ENCODE results near the gene UTF1. TPM values are rescaled to one million over a fixed set of nuclear protein-coding genes. Genes with fewer than 3 reads are reported as not detected.

The UTF1 gene
- total RNA-seq, 3 donors from 2014 or later: not detected

GRCh38 chr10:133273534-133274143 is 43.6 kb downstream of the UTF1 start:
- no peaks in the 10 kb centered on the region for H3K9me3 ChIP-seq
- H3K4me1 ChIP-seq (ENCODE audit: low read depth): peaks cover 8% of the 10 kb centered on the region

DNA sequence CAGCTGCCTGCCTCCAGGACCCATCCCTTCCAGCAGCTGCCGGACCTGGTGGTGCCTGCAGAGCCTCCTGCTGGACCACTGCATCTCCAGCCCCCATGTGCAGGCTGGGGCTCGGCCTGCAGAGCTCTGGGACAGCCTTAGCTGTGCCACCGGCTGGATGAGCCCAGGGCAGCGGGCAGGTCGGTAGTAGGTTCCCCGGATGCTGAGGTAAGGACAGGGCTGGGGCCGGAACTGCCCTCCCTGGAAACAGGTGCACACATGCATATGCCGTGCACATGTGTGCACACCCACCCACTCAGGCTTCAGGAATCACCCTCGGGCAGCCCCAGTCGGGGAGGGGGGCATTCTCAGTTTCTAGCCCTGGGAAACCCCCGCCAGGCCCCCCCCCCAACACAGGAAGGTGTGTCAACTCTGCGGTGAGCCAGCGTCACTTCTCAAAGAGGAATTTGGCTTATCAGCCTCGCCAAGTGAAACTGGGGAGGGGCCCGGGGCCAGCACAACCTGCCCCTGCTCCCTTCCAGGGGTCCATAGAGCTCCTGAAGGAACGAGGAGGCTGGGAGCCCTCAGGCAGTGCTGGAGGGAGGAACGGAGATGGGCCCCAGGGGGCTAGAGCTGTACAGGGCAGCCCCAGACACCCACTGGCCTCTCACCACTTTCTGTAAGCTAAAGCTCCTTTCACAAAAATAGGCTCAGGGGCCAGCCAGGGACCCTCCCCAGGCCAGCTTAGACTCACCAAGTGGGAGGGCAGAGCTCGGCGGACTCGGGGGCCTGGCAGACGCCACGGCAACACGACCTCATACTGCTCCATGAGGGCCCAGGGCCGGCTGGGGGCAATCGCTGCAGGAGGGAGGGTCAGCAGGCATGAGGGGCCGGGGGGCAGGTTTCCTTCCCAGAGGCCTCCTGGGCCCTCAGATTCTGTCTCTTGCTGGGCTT is 45.0 kb downstream of the UTF1 start:
- ATAC-seq (peak; percentile 33), DNase-seq (peak; percentile 44 to 80 (median 55))
- Histone ChIP-seq H3K9me3 (no peaks in the 10 kb centered on the region), H3K4me1 (ENCODE audit: low read depth) (peaks cover 8% of the 10 kb centered on the region), H3K4me3 (no peak overlapping the region), H3K36me3 (ENCODE audit: low read depth) (no peaks in the 10 kb centered on the region)
- TF ChIP-seq, protein P1, sequence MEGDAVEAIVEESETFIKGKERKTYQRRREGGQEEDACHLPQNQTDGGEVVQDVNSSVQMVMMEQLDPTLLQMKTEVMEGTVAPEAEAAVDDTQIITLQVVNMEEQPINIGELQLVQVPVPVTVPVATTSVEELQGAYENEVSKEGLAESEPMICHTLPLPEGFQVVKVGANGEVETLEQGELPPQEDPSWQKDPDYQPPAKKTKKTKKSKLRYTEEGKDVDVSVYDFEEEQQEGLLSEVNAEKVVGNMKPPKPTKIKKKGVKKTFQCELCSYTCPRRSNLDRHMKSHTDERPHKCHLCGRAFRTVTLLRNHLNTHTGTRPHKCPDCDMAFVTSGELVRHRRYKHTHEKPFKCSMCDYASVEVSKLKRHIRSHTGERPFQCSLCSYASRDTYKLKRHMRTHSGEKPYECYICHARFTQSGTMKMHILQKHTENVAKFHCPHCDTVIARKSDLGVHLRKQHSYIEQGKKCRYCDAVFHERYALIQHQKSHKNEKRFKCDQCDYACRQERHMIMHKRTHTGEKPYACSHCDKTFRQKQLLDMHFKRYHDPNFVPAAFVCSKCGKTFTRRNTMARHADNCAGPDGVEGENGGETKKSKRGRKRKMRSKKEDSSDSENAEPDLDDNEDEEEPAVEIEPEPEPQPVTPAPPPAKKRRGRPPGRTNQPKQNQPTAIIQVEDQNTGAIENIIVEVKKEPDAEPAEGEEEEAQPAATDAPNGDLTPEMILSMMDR (IDR thresholded peaks at IDR 0.05): no peak
- intact Hi-C loops (cut with DNase I, micrococcal nuclease): no loop called here

More at GRCh38 chr10:133273534-133274143, 43.6 kb downstream of the UTF1 start:
- no peaks in the 10 kb centered on the region for H3K36me3 ChIP-seq (ENCODE audit: low read depth)
- H3K4me3 ChIP-seq: no peak overlapping the region
- TF ChIP-seq, protein P1 (IDR thresholded peaks at IDR 0.05): no peak
- no peak for DNase-seq
- no peak for ATAC-seq
- intact Hi-C loops (cut with DNase I, micrococcal nuclease): no loop called here

DNA sequence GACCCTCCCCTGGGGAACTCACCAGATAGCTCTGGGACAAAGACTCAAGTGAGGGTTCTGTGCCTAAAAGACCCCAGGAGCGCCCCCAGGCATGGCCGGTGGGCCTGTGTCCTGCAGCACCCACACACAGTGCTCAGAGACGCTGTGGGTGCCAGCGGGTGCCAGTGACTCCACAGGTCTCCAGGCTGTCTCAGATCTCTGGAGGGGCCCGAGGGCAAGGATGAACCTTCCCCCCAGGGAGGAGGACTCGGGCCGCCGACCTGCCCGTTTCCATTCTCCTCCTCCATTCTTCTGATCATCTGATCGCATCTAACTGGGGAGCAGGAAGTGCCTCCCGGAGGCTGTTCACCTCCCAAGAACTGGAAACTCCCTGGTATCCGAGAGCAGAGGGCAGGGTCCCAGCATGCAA is 45.7 kb downstream of the UTF1 start:
- Histone ChIP-seq H3K4me1 (ENCODE audit: low read depth) (peaks cover 8% of the 10 kb centered on the region), H3K36me3 (ENCODE audit: low read depth) (no peaks in the 10 kb centered on the region), H3K9me3 (no peaks in the 10 kb centered on the region), H3K4me3 (no peak overlapping the region)
- DNase-seq: no peak
- intact Hi-C loops (cut with DNase I, micrococcal nuclease): no loop called here
- TF ChIP-seq, protein P1 (IDR thresholded peaks at IDR 0.05): no peak
- ATAC-seq: peak; percentile 6

GRCh38 chr10:133276100-133276434 is 46.0 kb downstream of the UTF1 start:
- H3K4me3 ChIP-seq: no peak overlapping the region

GRCh38 chr10:133276435-133277201 is 46.6 kb downstream of the UTF1 start, which contains the start of gene ADAM8:
TSS of gene ADAM8 (minus strand) at chr10:133276868. CDS start at chr10:133276817, 51 bp downstream.
- intact Hi-C loops (cut with DNase I, micrococcal nuclease): no loop called here
- peaks cover 8% of the 10 kb centered on the region for H3K4me1 ChIP-seq (ENCODE audit: low read depth)
- H3K4me3 ChIP-seq: no peak within 1 kb of the TSS
- H3K36me3 ChIP-seq (ENCODE audit: low read depth): no peaks in the 10 kb centered on the region
- TF ChIP-seq, protein P1 (IDR thresholded peaks at IDR 0.05): no peak
- H3K9me3 ChIP-seq: no peaks in the 10 kb centered on the region
- ATAC-seq (peak; percentile 53), DNase-seq (peak; percentile 55 to 85 (median 71))

More at GRCh38 chr10:133276100-133276434, 46.0 kb downstream of the UTF1 start:
- intact Hi-C loops (cut with DNase I, micrococcal nuclease): no loop called here
- Histone ChIP-seq H3K4me1 (ENCODE audit: low read depth) (peaks cover 8% of the 10 kb centered on the region), H3K36me3 (ENCODE audit: low read depth) (no peaks in the 10 kb centered on the region), H3K9me3 (no peaks in the 10 kb centered on the region)
- no peak for DNase-seq
- TF ChIP-seq, protein P1 (IDR thresholded peaks at IDR 0.05): no peak
- no peak for ATAC-seq
